NCI-H128 (cell line): ENCODE results near the gene HNRNPDL.
A peak's percentile ranks its signal among the peaks of the same experiment; 100 is the strongest.
"Not testable (repeated sequence)": the region's sequence is repeated elsewhere in the genome, so short reads cannot be mapped to it uniquely, and the experiment has no call there.

Experiments
- DNase-seq: peaks from one replicate; lab custom pipeline; 2025; ENCODE audit not compliant: unreplicated experiment; lab: John Stamatoyannopoulos, UW

HNRNPDL gene

DNA sequence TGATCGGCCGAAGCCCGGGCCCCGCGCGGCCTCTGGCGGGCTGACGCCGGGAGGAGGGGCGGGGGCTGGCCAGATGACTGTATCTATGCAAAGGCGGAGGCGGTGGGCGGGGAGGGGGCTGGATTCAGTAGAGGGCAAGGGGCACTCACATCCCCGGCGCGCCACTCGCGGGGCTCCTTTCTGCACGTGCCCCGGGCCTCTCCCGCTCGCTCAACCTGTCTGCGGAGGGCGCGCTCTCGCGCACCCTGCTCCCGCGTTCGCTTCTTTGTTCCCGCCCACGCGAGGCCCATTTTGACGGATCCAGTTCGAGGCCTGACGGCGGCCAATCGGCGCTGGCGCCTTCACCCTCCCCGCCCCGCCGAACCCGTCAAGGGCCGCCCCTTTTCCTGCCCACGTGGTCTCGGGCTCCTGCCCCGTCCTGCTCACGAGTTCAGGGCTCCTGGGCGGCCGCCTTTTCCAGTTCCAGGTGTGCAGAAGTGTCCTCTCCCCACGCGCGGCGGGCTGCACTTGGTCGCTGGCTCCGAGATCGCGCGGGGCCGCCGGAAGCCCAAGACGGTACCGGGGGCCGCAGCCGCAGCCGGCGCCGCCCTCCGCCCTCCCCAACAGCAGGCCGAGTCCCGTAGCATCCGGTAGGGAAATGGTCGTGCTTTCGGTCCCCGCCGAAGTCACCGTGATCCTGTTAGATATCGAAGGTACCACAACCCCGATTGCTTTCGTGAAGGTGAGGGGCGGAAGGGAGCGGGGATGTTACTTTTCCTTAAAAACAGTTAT is at the start of gene HNRNPDL, which contains the start of gene ENOPH1:
HNRNPDL (minus strand) TSS at position 270 of the 771 bp plus-strand sequence. CDS start 772 bp downstream, outside the sequence.
ENOPH1 (plus strand) TSS at position 398 of the 771 bp plus-strand sequence; CDS start at position 638, 240 bp downstream.
- DNase-seq, result peak; percentile 84

DNA sequence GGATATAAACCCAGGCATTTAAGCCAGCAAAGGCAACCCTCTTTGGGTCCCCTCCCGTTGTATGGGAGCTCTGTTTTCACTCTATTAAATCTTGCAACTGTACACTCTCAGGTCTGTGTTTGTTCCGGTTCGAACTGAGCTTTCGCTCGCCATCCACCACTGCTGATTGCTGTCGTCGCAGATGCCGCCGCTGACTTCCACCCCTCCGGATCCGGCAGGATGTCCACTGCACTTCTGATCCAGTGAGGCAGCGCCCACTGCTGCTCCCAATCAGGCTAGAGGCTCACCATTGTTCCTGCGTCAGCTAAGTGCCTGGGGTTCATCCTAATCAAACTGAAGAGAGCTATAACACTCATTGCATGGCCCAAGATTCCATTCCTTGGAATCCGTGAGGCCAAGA is 49.3 kb upstream of the HNRNPDL start:
- no peak for DNase-seq

DNA sequence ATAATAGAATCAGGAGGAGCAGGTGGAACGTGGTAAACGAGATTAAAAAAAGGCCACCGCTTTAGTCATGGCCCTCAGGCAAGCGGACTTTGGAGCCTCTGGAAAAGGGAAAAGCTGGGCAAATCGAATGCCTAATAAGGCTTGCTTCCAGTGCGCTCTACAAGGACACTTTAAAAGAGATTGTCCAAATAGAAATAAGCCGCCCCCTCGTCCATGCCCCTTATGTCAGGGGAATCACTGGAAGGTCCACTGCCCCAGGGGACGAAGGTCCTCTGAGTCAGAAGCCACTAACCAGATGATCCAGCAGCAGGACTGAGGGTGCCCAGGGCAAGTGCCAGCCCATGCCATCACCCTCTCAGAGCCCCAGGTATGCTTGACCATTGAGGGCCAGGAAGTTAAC is 47.2 kb upstream of the HNRNPDL start:
- not testable (repeated sequence) for DNase-seq

DNA sequence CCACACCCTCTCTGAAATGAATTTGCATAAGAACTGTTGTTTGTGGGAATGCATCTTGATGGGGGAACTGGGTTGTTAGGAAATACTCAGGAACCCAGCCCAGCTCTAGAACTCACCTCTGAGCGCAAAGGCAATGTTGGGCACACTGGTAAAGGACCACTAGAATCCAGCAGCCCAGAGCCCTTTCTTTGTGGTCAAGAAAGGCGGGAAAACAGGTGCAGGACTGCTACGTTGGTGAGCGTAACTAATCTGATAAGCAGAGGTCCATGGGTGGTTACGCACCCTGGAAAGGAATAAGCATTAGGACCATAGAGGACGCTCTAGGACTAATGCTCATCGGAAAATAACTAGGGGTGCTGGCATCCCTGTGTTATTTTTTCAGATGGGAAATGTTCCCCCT is 45.7 kb upstream of the HNRNPDL start:
- not testable (repeated sequence) for DNase-seq

DNA sequence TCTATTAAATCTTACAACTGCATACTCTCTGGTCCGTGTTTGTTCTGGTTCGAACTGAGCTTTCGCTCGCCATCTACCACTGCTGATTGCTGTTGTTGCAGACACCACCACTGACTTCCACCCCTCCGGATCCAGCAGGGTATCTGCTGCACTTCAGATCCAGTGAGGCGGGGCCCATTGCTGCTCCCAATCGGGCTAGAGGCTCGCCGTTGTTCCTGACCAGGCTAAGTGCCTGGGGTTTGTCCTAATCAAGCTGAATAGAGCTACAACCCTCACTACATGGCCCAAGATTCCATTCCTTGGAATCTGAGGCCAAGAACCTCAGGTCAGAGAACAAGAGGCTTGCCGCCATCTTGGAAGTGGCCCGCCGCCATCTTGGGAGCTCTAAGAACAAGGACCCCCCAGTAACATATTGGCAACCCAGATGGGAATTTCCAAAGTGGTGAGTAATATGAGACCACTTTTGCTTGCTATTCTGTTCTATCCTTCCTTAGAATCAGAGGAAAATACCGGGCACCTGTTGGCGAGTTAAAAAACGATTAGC is 43.4 kb upstream of the HNRNPDL start:
- DNase-seq, result no peak

DNA sequence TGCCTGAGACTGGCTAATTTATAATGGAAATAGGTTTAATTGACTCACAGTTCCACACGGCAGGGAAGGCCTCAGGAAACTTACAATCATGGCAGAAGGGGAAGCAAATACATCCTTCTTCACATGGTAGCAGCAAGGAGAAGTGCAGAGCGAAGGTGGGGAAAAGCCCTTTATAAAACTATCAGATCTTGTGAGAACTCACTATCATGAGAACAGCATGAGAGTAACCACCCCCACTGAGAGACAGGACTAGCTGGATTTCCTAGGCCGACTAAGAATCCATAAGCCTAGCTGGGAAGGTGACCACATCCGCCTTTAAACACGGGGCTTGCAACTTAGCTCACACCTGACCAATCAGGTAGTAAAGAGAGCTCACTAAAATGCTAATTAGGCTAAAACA is 42.8 kb upstream of the HNRNPDL start:
- DNase-seq, result not testable (repeated sequence)

DNA sequence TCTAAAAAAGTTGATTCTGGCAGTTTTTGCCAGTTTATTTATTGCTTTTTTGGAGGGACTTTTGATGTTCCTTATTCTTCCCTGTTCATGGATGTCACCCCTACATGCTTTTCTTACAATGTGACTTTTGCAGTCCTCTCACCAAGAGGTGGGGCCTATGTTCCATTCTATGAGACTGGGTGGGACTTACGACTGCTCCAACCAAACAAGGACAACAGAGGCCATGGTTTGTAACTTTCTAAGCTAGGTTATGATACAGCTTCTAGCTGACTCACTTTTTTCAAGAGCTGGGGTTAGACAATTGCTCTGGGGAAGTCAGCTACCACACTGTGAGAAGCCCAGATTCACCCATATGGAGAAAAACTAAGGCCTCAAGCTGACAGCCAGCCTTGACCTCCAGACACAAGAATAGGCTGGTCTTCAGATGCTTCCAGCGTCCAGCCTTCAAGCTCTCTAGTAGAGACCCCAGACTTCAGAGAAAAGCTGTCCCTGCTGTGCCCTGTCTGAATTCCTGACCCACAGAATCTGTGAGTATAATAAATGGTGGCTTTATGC is 39.6 kb upstream of the HNRNPDL start:
- no peak for DNase-seq

DNA sequence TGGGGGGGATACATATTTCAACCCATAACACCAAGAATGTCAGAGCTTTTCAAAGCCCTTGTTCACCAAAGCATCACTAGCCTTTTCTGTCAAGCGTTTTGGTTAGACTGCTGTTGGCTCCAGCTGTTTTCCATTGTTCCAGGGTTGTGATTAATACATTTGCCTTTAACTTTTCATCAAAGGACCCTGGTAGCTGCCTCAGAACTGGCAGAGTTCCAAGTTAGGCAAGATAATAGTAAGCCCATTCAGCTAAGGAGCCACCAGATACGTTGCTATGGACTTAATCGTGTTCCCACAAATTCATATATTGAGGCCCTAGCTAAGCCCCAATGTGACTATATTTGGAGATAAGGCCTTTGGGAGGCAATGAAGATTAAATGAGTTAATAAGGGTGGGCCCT is 37.2 kb upstream of the HNRNPDL start:
- no peak for DNase-seq

DNA sequence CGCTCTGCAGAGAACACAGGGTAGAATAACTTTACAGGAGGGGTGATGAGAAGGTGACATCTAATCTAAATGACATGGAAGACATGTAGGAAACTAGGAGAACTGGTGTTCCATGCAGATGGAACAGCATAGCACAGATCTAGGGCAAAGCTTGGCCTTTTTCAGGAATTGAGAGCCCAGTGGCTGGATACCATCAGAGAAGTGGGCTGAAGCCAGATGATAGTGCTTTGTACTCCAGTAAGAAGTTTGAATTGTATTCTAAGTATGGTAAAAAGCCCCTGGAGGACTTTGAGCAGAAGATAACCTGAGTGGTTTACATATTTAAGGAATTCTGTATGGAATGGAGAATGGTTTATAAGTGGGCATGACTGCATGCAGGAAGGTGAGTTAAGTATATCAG is 33.0 kb upstream of the HNRNPDL start:
- DNase-seq, result no peak

DNA sequence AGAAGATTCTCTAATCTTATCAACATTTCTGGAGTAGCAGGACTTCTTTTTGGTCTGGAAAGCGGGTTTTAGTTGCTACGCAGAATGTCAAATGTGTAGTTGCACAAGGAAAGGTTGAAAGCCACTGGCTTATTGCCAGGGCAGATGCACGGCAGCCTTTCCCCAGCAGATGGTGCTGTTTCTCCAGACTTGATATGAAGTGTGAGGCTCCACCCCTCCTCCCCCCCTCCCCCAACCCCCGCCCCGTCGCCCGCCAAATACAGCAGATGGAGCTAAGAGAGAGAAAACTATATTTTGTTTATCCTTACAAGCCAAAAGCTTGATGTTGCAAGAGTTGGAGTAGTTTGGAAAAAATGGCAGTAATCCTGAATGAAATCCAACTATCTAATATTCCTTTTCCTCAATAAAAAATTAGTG is 32.2 kb upstream of the HNRNPDL start:
- DNase-seq, result peak; percentile 58

DNA sequence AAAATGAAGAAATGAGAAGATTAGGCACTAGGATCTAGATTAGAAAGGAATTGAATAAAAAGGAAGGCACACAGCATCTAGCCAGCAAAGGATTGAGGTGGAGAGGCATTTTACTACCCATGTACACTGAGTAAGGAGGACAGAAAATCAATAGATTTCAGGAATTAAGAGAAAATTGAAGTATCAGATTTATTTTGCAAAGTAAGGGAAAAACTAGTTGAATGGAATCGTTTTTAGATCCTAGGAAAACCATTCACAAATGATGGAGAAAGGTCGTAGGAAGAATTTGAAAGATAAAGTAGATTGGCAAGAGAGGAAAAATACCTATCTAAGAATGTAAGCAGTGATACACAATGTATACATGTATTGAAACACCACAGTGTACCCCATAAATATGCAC is 31.4 kb upstream of the HNRNPDL start:
- DNase-seq, result no peak

DNA sequence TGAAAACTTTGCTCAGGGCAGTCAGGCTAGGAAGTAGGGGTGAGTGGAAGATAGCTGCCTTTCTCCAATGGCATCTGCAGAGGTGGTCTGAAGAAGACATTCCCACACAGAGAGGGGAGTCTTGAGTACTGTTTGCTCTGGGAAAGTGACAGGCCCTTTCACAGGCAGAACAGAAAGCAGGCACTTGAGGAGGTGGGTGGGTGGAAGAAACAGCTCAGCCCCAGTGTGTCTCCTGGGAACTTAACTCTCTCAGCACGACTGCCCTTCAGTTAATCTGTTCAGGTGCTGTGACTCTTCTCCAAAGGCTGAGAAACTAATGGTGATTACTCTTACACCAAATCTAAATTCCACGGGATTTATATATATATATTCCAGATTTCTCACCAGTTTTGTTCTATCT is 28.5 kb upstream of the HNRNPDL start:
- DNase-seq, result no peak

DNA sequence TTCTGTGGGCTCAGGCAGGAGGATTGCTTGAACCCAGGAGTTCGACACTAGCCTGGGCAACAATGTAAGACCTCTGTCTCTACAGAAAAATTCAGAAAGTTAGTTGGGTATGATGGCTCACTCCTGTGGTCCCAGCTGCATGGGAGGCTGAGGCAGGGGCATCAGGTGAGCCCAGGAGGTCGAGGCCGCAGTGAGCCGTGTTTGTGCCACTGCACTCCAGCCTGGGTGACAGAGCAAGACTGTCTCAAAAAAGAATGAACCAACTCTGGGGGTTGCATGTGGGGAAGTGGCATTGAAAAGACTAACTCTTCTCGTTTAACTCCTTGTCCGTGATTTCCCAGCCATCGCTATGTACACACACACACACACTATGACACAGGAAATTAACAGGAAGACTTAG is 27.0 kb upstream of the HNRNPDL start:
- no peak for DNase-seq

DNA sequence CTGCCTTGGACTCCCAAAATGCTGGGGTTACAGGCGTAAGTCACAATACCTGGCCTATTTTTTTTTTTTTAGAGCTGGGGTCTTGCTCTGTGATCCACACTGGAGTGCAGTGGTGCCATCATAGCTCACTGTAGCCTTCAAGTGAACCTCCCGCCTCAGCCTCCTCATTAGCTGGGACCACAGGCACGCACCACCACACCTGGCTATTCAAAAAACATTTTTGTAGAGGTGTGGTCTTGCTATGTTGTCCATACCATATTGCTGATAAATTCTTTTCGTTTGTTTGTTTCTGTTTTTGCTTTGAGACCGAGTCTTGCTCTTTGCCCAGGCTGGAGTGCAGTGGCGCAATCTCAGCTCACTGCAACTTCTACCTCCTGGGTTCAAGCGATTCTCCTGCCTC is 21.8 kb upstream of the HNRNPDL start:
- DNase-seq, result no peak

DNA sequence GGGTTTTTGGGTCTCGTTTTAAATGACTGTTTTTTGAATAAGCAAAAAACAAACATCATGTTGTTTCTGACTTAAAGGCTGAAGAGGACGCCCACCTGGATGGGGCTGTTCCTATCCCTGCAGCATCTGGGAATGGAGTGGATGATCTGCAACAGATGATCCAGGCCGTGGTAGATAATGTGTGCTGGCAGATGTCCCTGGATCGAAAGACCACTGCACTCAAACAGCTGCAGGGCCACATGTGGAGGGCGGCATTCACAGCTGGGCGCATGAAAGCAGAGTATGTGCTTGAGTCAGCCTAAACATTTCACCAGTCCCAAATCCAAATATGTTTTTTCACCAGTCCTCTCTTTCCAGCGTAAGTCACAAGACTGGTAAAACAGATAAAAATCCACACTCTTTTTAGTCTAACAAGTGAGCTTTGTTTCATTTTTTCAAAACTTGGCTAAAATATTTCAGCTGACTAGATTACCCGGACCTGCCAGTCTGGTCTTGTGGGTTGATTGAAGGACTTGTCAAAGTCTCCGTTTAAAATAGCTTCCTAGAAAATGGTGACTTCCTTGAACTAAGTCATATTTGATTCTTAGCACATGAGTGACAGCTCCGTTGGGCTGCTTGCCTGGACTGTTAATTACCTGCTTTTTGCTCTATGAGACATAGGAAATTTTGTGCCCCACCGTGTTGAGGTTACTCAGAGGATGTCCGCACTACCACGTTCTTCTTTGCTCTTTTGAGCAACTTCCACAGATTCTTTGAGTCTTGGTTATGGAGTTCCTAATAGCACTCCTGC is 20.9 kb upstream of the HNRNPDL start:
- DNase-seq, result no peak

DNA sequence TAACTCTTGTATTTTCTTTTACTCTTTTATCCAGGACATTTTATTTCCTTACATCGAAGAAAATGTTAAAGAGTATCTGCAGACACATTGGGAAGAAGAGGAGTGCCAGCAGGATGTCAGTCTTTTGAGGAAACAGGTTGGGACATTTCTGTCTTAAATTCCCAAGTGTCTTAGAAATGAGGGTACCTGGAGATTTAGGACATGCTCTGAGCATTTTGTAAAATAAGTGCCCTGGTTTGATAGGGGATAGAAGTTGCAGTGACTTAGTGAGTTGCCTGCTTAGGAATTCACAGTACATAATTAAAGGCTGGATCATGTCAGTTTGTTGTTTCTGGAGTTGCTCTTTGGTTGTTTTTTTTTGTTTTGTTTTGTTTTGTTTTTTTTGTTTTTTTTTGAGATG is 17.6 kb upstream of the HNRNPDL start:
- DNase-seq, result no peak

DNA sequence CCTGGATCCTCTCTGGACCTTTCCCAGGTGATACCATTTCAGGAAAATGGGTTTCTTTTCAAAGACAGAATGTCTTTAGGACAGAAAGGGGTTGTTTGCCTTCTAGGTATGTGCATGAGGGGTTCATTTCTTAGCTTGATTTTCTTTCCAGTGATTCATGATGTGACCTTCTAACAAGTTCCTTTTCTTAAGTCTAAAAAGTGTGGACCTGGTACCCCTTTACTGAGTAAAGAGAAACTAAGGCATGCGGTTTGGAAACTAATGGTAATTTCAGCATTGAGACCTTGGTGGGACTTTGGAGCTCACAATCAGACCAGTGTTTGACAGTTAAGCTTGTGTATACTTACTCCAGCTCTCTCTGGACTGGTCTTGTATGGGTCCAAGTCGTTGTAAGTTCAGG is 8.8 kb upstream of the HNRNPDL start:
- DNase-seq, result no peak

DNA sequence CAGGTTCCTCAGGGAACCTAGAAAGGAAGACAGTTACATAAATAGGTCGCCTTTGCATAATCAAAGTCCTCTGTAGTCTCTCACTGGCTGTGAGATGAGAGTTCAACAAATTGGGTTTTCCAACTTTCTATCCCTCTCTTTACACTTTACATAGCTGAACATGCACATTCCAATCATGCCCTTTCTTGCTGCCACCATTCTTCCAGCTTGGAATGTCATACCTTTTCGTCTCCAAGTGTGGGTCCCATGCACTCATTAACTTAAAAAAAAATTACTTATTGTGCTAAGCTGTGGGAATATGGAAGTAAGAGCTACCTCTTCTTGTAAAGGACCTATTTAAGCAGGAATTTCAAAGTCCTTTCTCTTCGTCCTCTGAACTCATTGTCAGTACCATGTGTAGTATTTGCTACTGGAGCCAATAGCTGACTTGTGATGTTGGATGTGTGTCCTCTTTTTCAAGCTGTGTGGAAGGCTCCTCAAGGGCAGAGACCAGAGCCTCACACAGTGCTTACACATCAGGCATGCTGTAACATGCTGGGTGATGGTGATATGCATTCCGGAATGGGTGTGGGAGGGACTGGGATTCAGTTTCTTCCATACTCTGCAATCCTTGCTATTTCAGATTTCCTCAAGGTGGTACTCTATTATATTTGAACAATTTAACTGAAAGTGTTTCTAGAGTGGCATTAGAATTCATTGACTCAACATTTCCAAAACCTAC is 7.2 kb upstream of the HNRNPDL start:
- no peak for DNase-seq

DNA sequence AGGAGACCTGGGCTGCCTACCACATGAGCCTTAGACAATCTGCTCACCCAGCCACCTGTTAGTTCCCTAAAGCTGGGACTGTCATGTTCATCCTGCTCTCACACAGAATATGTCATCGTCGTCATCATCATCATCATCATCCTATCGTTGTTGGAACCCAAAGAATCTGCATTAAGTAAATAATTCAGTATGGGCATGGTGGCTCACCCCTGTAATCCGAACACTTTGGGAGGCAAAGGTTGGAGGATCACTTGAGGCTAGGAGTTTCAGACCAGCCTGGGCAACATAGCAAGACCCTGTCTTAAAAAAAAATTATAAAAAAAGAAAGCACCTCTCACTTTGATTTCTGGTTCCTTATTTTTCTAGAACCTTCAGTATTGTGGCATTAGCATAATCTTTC is 6.5 kb upstream of the HNRNPDL start:
- DNase-seq, result no peak

DNA sequence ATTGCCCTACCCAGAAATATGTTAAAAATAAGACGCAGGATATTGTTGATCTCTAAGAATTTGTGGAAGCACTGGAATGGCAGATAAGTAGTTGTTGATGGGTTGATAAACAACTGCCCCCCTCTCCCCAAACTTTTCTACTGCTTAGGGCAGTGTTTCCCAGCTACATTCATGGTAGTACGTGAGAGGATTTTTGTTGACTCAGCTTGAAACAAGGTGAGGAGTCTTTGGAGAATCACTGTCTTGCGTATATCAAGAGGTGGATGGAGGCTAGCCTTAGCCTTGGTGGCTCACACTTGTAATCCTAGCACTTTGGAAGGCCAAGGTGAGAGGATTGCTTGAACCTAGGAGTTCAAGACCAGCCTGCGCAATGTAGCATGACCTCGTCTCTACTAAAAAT is 5.9 kb upstream of the HNRNPDL start:
- DNase-seq, result no peak

DNA sequence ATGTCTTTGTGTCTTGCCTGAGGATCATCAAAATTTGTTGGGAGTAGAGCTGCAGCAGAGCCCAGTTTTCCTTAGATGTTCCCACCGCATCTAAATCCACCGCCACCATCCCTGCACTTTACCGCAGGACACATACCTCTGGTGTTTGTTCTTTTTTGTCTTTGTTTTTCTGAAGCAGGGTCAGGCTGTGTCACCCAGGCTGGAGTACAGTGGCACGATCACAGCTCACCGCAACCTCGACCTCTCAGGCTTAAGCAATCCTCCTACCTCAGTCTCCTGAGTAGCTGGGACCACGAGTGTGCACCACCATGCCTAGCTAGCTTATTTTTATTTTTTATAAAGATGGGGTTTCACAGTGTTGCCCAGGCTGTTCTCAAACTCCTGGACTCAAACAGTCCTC is 4.7 kb upstream of the HNRNPDL start:
- DNase-seq, result no peak
